Neural progenitor cell (in vitro differentiated cells): ENCODE data around the gene RSL1D1. TPM values are rescaled to one million over a fixed set of nuclear protein-coding genes. Genes with fewer than 3 reads are reported as not detected.

Experiments
- DNase-seq: peaks from one replicate; pipeline ENCODE4 v3.0.0-alpha.2; 2016; ENCODE audit warnings: low spot score
- H2AFZ ChIP-seq: fragments of 200-600 bp; sonication (generic); replicated peaks from 2 replicates; pipeline ENCODE4 v1.6.1; 2016; ENCODE audit warnings: antibody characterized with exemption
- H3F3A ChIP-seq: fragments of 200-600 bp; sonication (generic); 2 replicates; pipeline ENCODE4 v1.6.1; 2016; ENCODE audit warnings: antibody characterized with exemption, low read depth
- H3K27ac ChIP-seq: fragments of 200-600 bp; sonication (generic); 2 replicates; pipeline ENCODE4 v1.5.1; 2016; ENCODE audit warnings: mild to moderate bottlenecking
- H3K27me3 ChIP-seq: fragments of 200-600 bp; sonication (generic); 2 replicates; pipeline ENCODE4 v1.6.1; 2016; ENCODE audit warnings: mild to moderate bottlenecking, moderate library complexity
- H3K36me3 ChIP-seq: fragments of 200-600 bp; sonication (generic); 2 replicates; pipeline ENCODE4 v1.5.1; 2016
- H3K4me1 ChIP-seq: fragments of 200-600 bp; sonication (generic); 2 replicates; pipeline ENCODE4 v1.6.1; 2016; ENCODE audit warnings: mixed run types
- H3K4me2 ChIP-seq: fragments of 200-600 bp; sonication (generic); 2 replicates; pipeline ENCODE4 v1.6.1; 2016
- H3K4me3 ChIP-seq: fragments of 200-600 bp; sonication (generic); 2 replicates; pipeline ENCODE4 v1.5.1; 2016
- H3K79me2 ChIP-seq: fragments of 200-600 bp; sonication (generic); 2 replicates; pipeline ENCODE4 v1.6.1; 2016; ENCODE audit warnings: low read depth
- H3K9ac ChIP-seq: fragments of 200-600 bp; sonication (generic); 2 replicates; pipeline ENCODE4 v1.6.1; 2016
- H3K9me3 ChIP-seq: fragments of 200-600 bp; sonication (generic); 2 replicates; pipeline ENCODE4 v1.5.1; 2016; ENCODE audit warnings: low read depth
- H4K20me1 ChIP-seq: fragments of 200-600 bp; sonication (generic); 2 replicates; pipeline ENCODE4 v1.6.1; 2016; ENCODE audit warnings: low read depth
- H3K27ac Mint-ChIP-seq: 3 replicates; pipeline ENCODE4 v1.8.0; 2021; ENCODE audit warnings: mixed read lengths
- H3K27me3 Mint-ChIP-seq: 2 replicates; pipeline ENCODE4 v1.8.0; 2022; ENCODE audit warnings: low read depth, mild to moderate bottlenecking, inconsistent platforms, moderate library complexity, mixed read lengths; ENCODE audit not compliant: insufficient read depth
- H3K36me3 Mint-ChIP-seq: 3 replicates; pipeline ENCODE4 v1.8.0; 2021; ENCODE audit warnings: mixed read lengths
- H3K4me1 Mint-ChIP-seq: 3 replicates; pipeline ENCODE4 v1.8.0; 2021; ENCODE audit warnings: mixed read lengths
- H3K4me3 Mint-ChIP-seq: 3 replicates; pipeline ENCODE4 v1.8.0; 2021; ENCODE audit warnings: mild to moderate bottlenecking, moderate library complexity, mixed read lengths
- H3K9me3 Mint-ChIP-seq: 3 replicates; pipeline ENCODE4 v1.8.0; 2020; ENCODE audit warnings: mixed read lengths
- CTCF ChIP-seq: fragments of 200-600 bp; sonication (generic); IDR thresholded peaks from 2 replicates; pipeline ENCODE4 v1.5.1; 2017; ENCODE audit warnings: antibody characterized with exemption, mild to moderate bottlenecking
- EZH2 ChIP-seq: fragments of 200-600 bp; sonication (generic); IDR thresholded peaks from 2 replicates; pipeline ENCODE4 v1.6.1; 2017; ENCODE audit warnings: antibody characterized with exemption, mild to moderate bottlenecking, moderate library complexity
- EZH2phosphoT487 ChIP-seq: fragments of 200-600 bp; sonication (generic); IDR thresholded peaks from 2 replicates; pipeline ENCODE4 v1.6.1; 2017; ENCODE audit warnings: antibody characterized with exemption
- total RNA-seq: library from RNA; depleted of rRNA; stranded (reverse); fragments of >200 nt; gene quantifications from 2 replicates; pipeline ENCODE4 v1.2.3, GENCODE V29; 2015; ENCODE audit warnings: low replicate concordance

RSL1D1 gene
- total RNA-seq, 1 donor from 2014 or later = 384 TPM

- no peak overlapping the region for H3K27ac Mint-ChIP-seq
- H3K4me3 ChIP-seq = no peak overlapping the region
- peaks cover 13% of the 10 kb centered on the region for H3K36me3 ChIP-seq
- H3K9ac ChIP-seq = no peak overlapping the region
- TF ChIP-seq EZH2phosphoT487 (no peak), CTCF (no peak), EZH2 (no peak)
- no peak overlapping the region for H3K4me3 Mint-ChIP-seq
- H3F3A ChIP-seq = peaks cover 5% of the 10 kb centered on the region
- no peak overlapping the region for H3K4me2 ChIP-seq
- H3K4me1 ChIP-seq = no peaks in the 10 kb centered on the region
- H3K9me3 ChIP-seq = no peaks in the 10 kb centered on the region
- DNase-seq = no peak
- H4K20me1 ChIP-seq = peaks cover 11% of the 10 kb centered on the region
- no peaks in the 10 kb centered on the region for H3K9me3 Mint-ChIP-seq
- H3K27ac ChIP-seq = no peak overlapping the region
- no peaks in the 10 kb centered on the region for H3K27me3 ChIP-seq
- peaks cover 16% of the 10 kb centered on the region for H3K79me2 ChIP-seq
- no peak overlapping the region for H2AFZ ChIP-seq
- H3K36me3 Mint-ChIP-seq = peaks cover 23% of the 10 kb centered on the region
- no peaks in the 10 kb centered on the region for H3K4me1 Mint-ChIP-seq
- no peaks in the 10 kb centered on the region for H3K27me3 Mint-ChIP-seq
These were observed 42.2 kb upstream of the RSL1D1 start for GRCh38 chr16:11893571-11893970.

- Mint-ChIP-seq H3K9me3 (no peaks in the 10 kb centered on the region), H3K27me3 (no peaks in the 10 kb centered on the region), H3K4me3 (no peak overlapping the region), H3K36me3 (peaks cover 23% of the 10 kb centered on the region), H3K4me1 (no peaks in the 10 kb centered on the region), H3K27ac (no peak overlapping the region)
- Histone ChIP-seq H3K4me1 (no peaks in the 10 kb centered on the region), H2AFZ (no peak overlapping the region), H3K27me3 (no peaks in the 10 kb centered on the region), H3K9me3 (no peaks in the 10 kb centered on the region), H3K36me3 (peaks cover 13% of the 10 kb centered on the region), H4K20me1 (peaks cover 5% of the 10 kb centered on the region), H3K79me2 (peaks cover 8% of the 10 kb centered on the region), H3K27ac (no peak overlapping the region), H3K4me2 (no peak overlapping the region), H3K4me3 (no peak overlapping the region), H3K9ac (no peak overlapping the region), H3F3A (peaks cover 6% of the 10 kb centered on the region)
- no peak for TF ChIP-seq EZH2phosphoT487
- TF ChIP-seq EZH2 = no peak
- no peak for TF ChIP-seq CTCF
- DNase-seq = no peak
These were observed 41.4 kb upstream of the RSL1D1 start for GRCh38 chr16:11892761-11893160.

- H3K36me3 ChIP-seq = peaks cover 16% of the 10 kb centered on the region
These were observed 39.1 kb upstream of the RSL1D1 start for GRCh38 chr16:11890231-11890965.

More at GRCh38 chr16:11890231-11890965, 39.1 kb upstream of the RSL1D1 start:
- no peak overlapping the region for H3K4me3 ChIP-seq
- H3K4me2 ChIP-seq = no peak overlapping the region
- H3K27me3 ChIP-seq = no peaks in the 10 kb centered on the region
- no peak overlapping the region for H2AFZ ChIP-seq
- no peak for TF ChIP-seq EZH2
- no peak for TF ChIP-seq CTCF
- no peak for TF ChIP-seq EZH2phosphoT487
- no peak overlapping the region for H3K27ac ChIP-seq
- H3K9me3 ChIP-seq = no peaks in the 10 kb centered on the region
- H3K4me1 ChIP-seq = no peaks in the 10 kb centered on the region
- H4K20me1 ChIP-seq = no peaks in the 10 kb centered on the region
- no peak for DNase-seq
- no peak overlapping the region for H3K4me3 Mint-ChIP-seq
- H3K27me3 Mint-ChIP-seq = no peaks in the 10 kb centered on the region
- peaks cover 10% of the 10 kb centered on the region for H3F3A ChIP-seq
- no peaks in the 10 kb centered on the region for H3K79me2 ChIP-seq
- no peak overlapping the region for H3K9ac ChIP-seq
- H3K4me1 Mint-ChIP-seq = no peaks in the 10 kb centered on the region
- no peak overlapping the region for H3K27ac Mint-ChIP-seq
- H3K9me3 Mint-ChIP-seq = no peaks in the 10 kb centered on the region
- H3K36me3 Mint-ChIP-seq = peaks cover 20% of the 10 kb centered on the region
